Heart left ventricle (tissue), 16 donors: Measurements from ENCODE around the gene PCBP4. TPM values are rescaled to one million over a fixed set of nuclear protein-coding genes. Genes with fewer than 3 reads are reported as not detected.

Source experiments
- ATAC-seq, 4 donors: fragments of 200-7000 bp; cut with Tn5 transposase; one replicate each; pipeline ENCODE4 v1.9.1; 2020 to 2022; ENCODE audit warnings: moderate library complexity in 4 of 4, mild to moderate bottlenecking in 3 of 4, moderate number of reproducible peaks in 1 of 4
- DNase-seq, 5 donors: peaks; one replicate each; pipeline ENCODE4 v3.0.0-alpha.2; 2020
- H3K27ac ChIP-seq, 12 donors: fragments of 200-600 bp; sonication (generic) in 4 of 12; one replicate each; pipeline versions ENCODE4 v1.5.0 to v1.8.0; 2016 to 2022; ENCODE audit warnings: mild to moderate bottlenecking in 2 of 12
- H3K27me3 ChIP-seq, 9 donors: fragments of 200-600 bp; sonication (generic) in 2 of 9; one replicate each; pipeline versions ENCODE4 v1.5.1 to v1.8.0; 2016 to 2022; ENCODE audit warnings: mild to moderate bottlenecking in 3 of 9
- H3K36me3 ChIP-seq, 9 donors: fragments of 200-600 bp; sonication (generic) in 2 of 9; one replicate each; pipeline versions ENCODE4 v1.5.0 to v1.8.0; 2018 to 2022; ENCODE audit warnings: mild to moderate bottlenecking in 2 of 9
- H3K4me1 ChIP-seq, 12 donors: fragments of 200-600 bp; sonication (generic) in 4 of 12; one replicate each; pipeline versions ENCODE4 v1.5.0 to v1.8.0; 2016 to 2022; ENCODE audit warnings: mild to moderate bottlenecking in 3 of 12
- H3K4me3 ChIP-seq, 12 donors: fragments of 200-600 bp; sonication (generic) in 4 of 12; one replicate each; pipeline versions ENCODE4 v1.5.0 to v1.8.0; 2017 to 2022; ENCODE audit warnings: mild to moderate bottlenecking in 9 of 12, moderate library complexity in 4 of 12
- H3K9me3 ChIP-seq, 12 donors: fragments of 200-600 bp; sonication (generic) in 4 of 12; one replicate each; pipeline versions ENCODE4 v1.5.0 to v1.8.0; 2016 to 2022; ENCODE audit warnings: mild to moderate bottlenecking in 1 of 12
- CTCF ChIP-seq, 12 donors: fragments of 200-600 bp; sonication (generic) in 4 of 12; IDR thresholded peaks; one replicate each; pipeline versions ENCODE4 v1.5.0 to v1.8.0; 2018 to 2022; ENCODE audit warnings: antibody characterized with exemption in 12 of 12, mild to moderate bottlenecking in 5 of 12
- POLR2A ChIP-seq, 2 donors: fragments of 450-650 bp; IDR thresholded peaks; one replicate each; pipeline ENCODE4 v1.6.1; 2017; ENCODE audit warnings: antibody characterized with exemption in 2 of 2, mild to moderate bottlenecking in 2 of 2, moderate library complexity in 2 of 2
- WGBS, 4 donors: extraction: QIAGEN DNeasy Blood & Tissue Kit in 2 of 4; methylation state at CpG; one replicate each; pipeline versions ENCODE4 v1.1.5 to v1.1.7; 2013 to 2018; 5-methylcytosine and 5-hydroxymethylcytosine counted together
- intact Hi-C, 10 donors: fragments of 100-400 bp; cut with DNase I; formaldehyde crosslinking; loops; one replicate each; pipeline versions ENCODE4 v1.11.1 to v1.14.2; 2022
- polyA plus RNA-seq, 2 donors: library from polyadenylated mRNA; stranded (reverse); fragments of 200-250 nt; gene quantifications; one replicate each; pipeline ENCODE4 v1.2.3, GENCODE V29; 2013
- total RNA-seq, 9 donors: library from RNA; depleted of rRNA in 2 of 9; stranded (reverse); fragments of >200 nt in 2 of 9; fragmentation: NEBNext Ultra II Directional in 3 of 9; extraction: Animal tissue kit (Norgen Biotek cat#: 25700) in 3 of 9; gene quantifications; one replicate each; pipeline versions ENCODE4 v1.1.0 to v1.2.4, GENCODE V29; 2016 to 2023
- donor health status: ischemic (EF 13 %, LVEDD 7.1; RV severe dilation, severe dysfunction).
- donor health status: healthy with polysubstance abuse.
- donor health status: DM: no; HTN: yes; CAD: no.
- donor health status: DM: no; HTN: no; CAD: no.
- donor health status: ischemic (EF 25% LVEDD 6.9; RV normal size, moderate dysfunction).
- donor health status: ischemic (EF 25% LVEDD 5.7; RV mildly dilated, moderate dysfunction).
- donor health status: healthy.
- donor health status: DM: yes; HTN: yes; CAD: no.
- donor health status: ischemic (EF 35%, LVEDD 5.7; RV mildly dilated, moderate dysfunction).
- donor health status: nonischemic (EF 11% LVEDD 7.7; RV severe dilation, severe dysfunction).
- donor health status: DM: yes; HTN: yes; CAD: no.
- donor health status: PGD.
- donor health status: ischemic (EF 29% LVEDD 5.4; RV normal size, mild dysfunction).
- donor health status: nonischemic (EF 23%, LVEDD 6.1; RV moderate dilation, normal function).

PCBP4 gene
- total and polyA plus RNA-seq, 11 donors, result 55.4 to 149 (median 64.8) TPM

- H3K9me3 ChIP-seq, result no peaks in the 10 kb centered on the region
- H3K27me3 ChIP-seq, result no peaks in the 10 kb centered on the region
- H3K27ac ChIP-seq, result peak overlapping the region in 1 of 12 donors; percentile 37
- intact Hi-C loops, result no loop called here
- peaks cover 8 to 78% (median 39%) of the 10 kb centered on the region in 12 donors for H3K4me1 ChIP-seq
- DNase-seq (no peak), ATAC-seq (no peak)
- TF ChIP-seq CTCF (IDR thresholded peaks at IDR 0.05), result no peak
- no peak for TF ChIP-seq POLR2A (IDR thresholded peaks at IDR 0.05)
- WGBS, 4 donors, result 60 to 75% (median 71%) methylated on average over 5 to 6 of the region's 6 CpGs
- no peak overlapping the region for H3K4me3 ChIP-seq
- peaks cover 0 to 10% (median 0%) of the 10 kb centered on the region in 9 donors for H3K36me3 ChIP-seq
These were observed 3.5 kb upstream of the PCBP4 start for GRCh38 chr3:51970606-51971300.

GRCh38 chr3:51969841-51970240, 2.6 kb upstream of the PCBP4 start:
- no peaks in the 10 kb centered on the region for H3K27me3 ChIP-seq
- no peak overlapping the region for H3K27ac ChIP-seq
- TF ChIP-seq CTCF (IDR thresholded peaks at IDR 0.05) (no peak), POLR2A (IDR thresholded peaks at IDR 0.05) (no peak)
- intact Hi-C loops, result loop anchor here in 1 of 10 donors (10.0 kb wide), 1 partner anchor 1615 kb away; the partner anchor contains the start of genes CYB561D2, NPRL2 and TMEM115
- WGBS, 4 donors, result 59 to 71% (median 64%) methylated on average over 4 of the region's 4 CpGs
- ATAC-seq (no peak), DNase-seq (no peak)
- H3K9me3 ChIP-seq, result no peaks in the 10 kb centered on the region
- H3K4me3 ChIP-seq, result no peak overlapping the region
- H3K36me3 ChIP-seq, result peaks cover 0 to 10% (median 0%) of the 10 kb centered on the region in 9 donors
- peaks cover 8 to 81% (median 36%) of the 10 kb centered on the region in 12 donors for H3K4me1 ChIP-seq

GRCh38 chr3:51968883-51969678, 1.8 kb upstream of the PCBP4 start:
- Histone ChIP-seq H3K36me3 (peaks cover 0 to 10% (median 0%) of the 10 kb centered on the region in 9 donors), H3K9me3 (no peaks in the 10 kb centered on the region), H3K4me3 (peak overlapping the region in 1 of 12 donors; percentile 75), H3K4me1 (peaks cover 3 to 81% (median 33%) of the 10 kb centered on the region in 12 donors), H3K27ac (peak overlapping the region in 2 of 12 donors; percentile 95 to 98), H3K27me3 (no peaks in the 10 kb centered on the region)
- DNase-seq (no peak), ATAC-seq (no peak)
- TF ChIP-seq POLR2A (IDR thresholded peaks at IDR 0.05) (no peak), CTCF (IDR thresholded peaks at IDR 0.05) (no peak)
- WGBS, 4 donors, result 85 to 88% (median 86%) methylated on average over 5 to 6 of the region's 6 CpGs
- intact Hi-C loops, result loop anchor here in 1 of 10 donors (10.0 kb wide), 1 partner anchor 1614 kb away; the partner anchor contains the start of genes CYB561D2, NPRL2 and TMEM115
